Keratinocyte (primary cell): ENCODE data around the gene DSCAM. TPM values are rescaled to one million over a fixed set of nuclear protein-coding genes. Genes with fewer than 3 reads are reported as not detected.

ENCODE experiments used
- DNase-seq: peaks from one replicate; pipeline ENCODE4 v3.0.0-alpha.2; 2011; ENCODE audit warnings: low read depth, missing footprints, low spot score
- FAIRE-seq: peaks from 2 replicates; lab custom pipeline; 2011; peaks lifted over from hg19 to GRCh38; lab: Jason Lieb, UNC
- H2AFZ ChIP-seq: 2 replicates; pipeline ENCODE4 v1.6.0; 2012; ENCODE audit warnings: low read length, control low read depth, inconsistent platforms; ENCODE audit not compliant: control insufficient read depth
- H3K27ac ChIP-seq: 2 replicates; pipeline ENCODE4 v1.5.1; 2011; ENCODE audit warnings: low read length; ENCODE audit not compliant: control insufficient read depth, insufficient read depth
- H3K27me3 ChIP-seq: 3 replicates; pipeline ENCODE4 v1.6.0; 2011; ENCODE audit warnings: low read length; ENCODE audit not compliant: control insufficient read depth, insufficient read depth; ENCODE audit errors: extremely low read depth
- H3K36me3 ChIP-seq, 2 experiments: 2 replicates in 1 of 2; 3 replicates in 1 of 2; pipeline ENCODE4 v1.5.1; 2011; ENCODE audit warnings: low read length in 2 of 2, mild to moderate bottlenecking in 1 of 2; ENCODE audit not compliant: control insufficient read depth in 2 of 2, insufficient read depth in 2 of 2; ENCODE audit errors: extremely low read depth in 1 of 2
- H3K4me1 ChIP-seq: 3 replicates; pipeline ENCODE4 v1.5.1; 2011; ENCODE audit warnings: low read length; ENCODE audit not compliant: control insufficient read depth, insufficient read depth; ENCODE audit errors: extremely low read depth
- H3K4me2 ChIP-seq: 3 replicates; pipeline ENCODE4 v1.6.0; 2011; ENCODE audit warnings: low read depth, low read length; ENCODE audit not compliant: control insufficient read depth, insufficient read depth; ENCODE audit errors: extremely low read depth
- H3K4me3 ChIP-seq, 3 experiments: fragments of 200-600 bp in 1 of 3; sonication (generic) in 1 of 3; 2 replicates in 2 of 3; 3 replicates in 1 of 3; pipeline ENCODE4 v1.5.1; 2011 to 2016; ENCODE audit warnings: low read length in 3 of 3, mild to moderate bottlenecking in 3 of 3, control low read depth in 2 of 3, inconsistent platforms in 1 of 3, low read depth in 1 of 3, mixed read lengths in 1 of 3, mixed run types in 1 of 3, moderate library complexity in 1 of 3; ENCODE audit not compliant: control insufficient read depth in 2 of 3, insufficient read depth in 2 of 3; ENCODE audit errors: extremely low read depth in 1 of 3
- H3K79me2 ChIP-seq: 2 replicates; pipeline ENCODE4 v1.6.0; 2012; ENCODE audit warnings: low read length; ENCODE audit not compliant: control insufficient read depth, insufficient read depth
- H3K9ac ChIP-seq: 3 replicates; pipeline ENCODE4 v1.6.0; 2011; ENCODE audit warnings: low read length; ENCODE audit not compliant: control insufficient read depth, insufficient read depth; ENCODE audit errors: extremely low read depth
- H3K9me1 ChIP-seq: 3 replicates; pipeline ENCODE4 v1.6.0; 2011; ENCODE audit warnings: low read length; ENCODE audit not compliant: control insufficient read depth, insufficient read depth; ENCODE audit errors: extremely low read depth
- H3K9me3 ChIP-seq: 2 replicates; pipeline ENCODE4 v1.5.1; 2012; ENCODE audit warnings: low read depth, low read length; ENCODE audit not compliant: control insufficient read depth
- H4K20me1 ChIP-seq: 3 replicates; pipeline ENCODE4 v1.6.0; 2011; ENCODE audit warnings: low read length; ENCODE audit not compliant: control insufficient read depth, insufficient read depth; ENCODE audit errors: extremely low read depth
- CTCF ChIP-seq, 3 experiments: IDR thresholded peaks in 1 of 3; conservative IDR thresholded peaks in 1 of 3; optimal IDR thresholded peaks in 1 of 3; 2 replicates in 2 of 3; 3 replicates in 1 of 3; pipeline versions ENCODE3 to v1.5.1; 2011; ENCODE audit warnings: low read length in 3 of 3, mild to moderate bottlenecking in 3 of 3, moderate library complexity in 2 of 3, control low read depth in 1 of 3, inconsistent platforms in 1 of 3; ENCODE audit not compliant: insufficient read depth in 2 of 3; ENCODE audit errors: extremely low read depth in 1 of 3
- EZH2 ChIP-seq: IDR thresholded peaks from one replicate; pipeline ENCODE4 v1.6.1; 2012; ENCODE audit warnings: inconsistent platforms, mild to moderate bottlenecking, low read length, moderate library complexity
- dilution Hi-C: fragments of 300-500 bp; cut with MboI; formaldehyde crosslinking; loops from one replicate; pipeline ENCODE4 v1.7.0; 2020; ENCODE audit warnings: low sequenced_read_pairs; ENCODE audit not compliant: extremely low pct_ligation_motif_present
- polyA plus RNA-seq, 5 experiments: library from polyadenylated mRNA; depleted of rRNA in 3 of 5; stranded (reverse) in 3 of 5; stranded (forward) in 1 of 5; unstranded in 1 of 5; fragments of >200 nt; gene quantifications; 1 replicate in 1 of 5; 2 replicates in 3 of 5; 3 replicates in 1 of 5; pipeline versions ENCODE4 v1.2.1 to v1.2.3, GENCODE V29; 2011 to 2012; ENCODE audit warnings: missing spikeins in 2 of 5, low read depth in 1 of 5, low replicate concordance in 1 of 5

DSCAM gene
- polyA plus RNA-seq, 1 donor (not counting 4 experiments of a cell fraction or from before 2014, with no cell fraction given): 2.1 TPM

GRCh38 chr21:40331804-40332203 lies 515.2 kb downstream of the DSCAM start:
- Histone ChIP-seq H3K79me2 (no peaks in the 10 kb centered on the region), H3K4me3 (no peak overlapping the region), H3K9me3 (no peaks in the 10 kb centered on the region), H4K20me1 (no peaks in the 10 kb centered on the region), H3K9me1 (no peaks in the 10 kb centered on the region), H3K4me2 (no peak overlapping the region), H3K27me3 (no peaks in the 10 kb centered on the region), H3K9ac (no peak overlapping the region), H3K36me3 (no peaks in the 10 kb centered on the region), H3K4me1 (no peaks in the 10 kb centered on the region), H3K27ac (no peak overlapping the region), H2AFZ (no peak overlapping the region)
- DNase-seq: no peak
- no peak for FAIRE-seq
- TF ChIP-seq CTCF (optimal IDR thresholded peaks at IDR 0.05 in 1 of 3, IDR thresholded peaks at IDR 0.05 in 1 of 3, conservative IDR thresholded peaks at IDR 0.05 in 1 of 3; ENCODE audit: extremely low read depth in 1 of 3, insufficient read depth in 2 of 3, low read length in 3 of 3) (no peak), EZH2 (no peak)
- dilution Hi-C loops: no loop called here

- dilution Hi-C loops: no loop called here
These were observed 515.8 kb downstream of the DSCAM start for GRCh38 chr21:40331172-40331571.

More at GRCh38 chr21:40331172-40331571, 515.8 kb downstream of the DSCAM start:
- no peaks in the 10 kb centered on the region for H3K36me3 ChIP-seq
- no peak overlapping the region for H3K4me2 ChIP-seq
- no peaks in the 10 kb centered on the region for H4K20me1 ChIP-seq
- FAIRE-seq (no peak), DNase-seq (no peak)
- no peaks in the 10 kb centered on the region for H3K9me1 ChIP-seq
- no peaks in the 10 kb centered on the region for H3K4me1 ChIP-seq
- H3K27ac ChIP-seq: no peak overlapping the region
- no peaks in the 10 kb centered on the region for H3K27me3 ChIP-seq
- no peak overlapping the region for H3K9ac ChIP-seq
- H2AFZ ChIP-seq: no peak overlapping the region
- TF ChIP-seq EZH2 (no peak), CTCF (optimal IDR thresholded peaks at IDR 0.05 in 1 of 3, IDR thresholded peaks at IDR 0.05 in 1 of 3, conservative IDR thresholded peaks at IDR 0.05 in 1 of 3; ENCODE audit: extremely low read depth in 1 of 3, insufficient read depth in 2 of 3, low read length in 3 of 3) (no peak)
- no peaks in the 10 kb centered on the region for H3K79me2 ChIP-seq
- no peaks in the 10 kb centered on the region for H3K9me3 ChIP-seq
- no peak overlapping the region for H3K4me3 ChIP-seq
